GM19239 (cell line): Measurements from ENCODE around the gene KRT16.
"Not testable (repeated sequence)": the region's sequence is repeated elsewhere in the genome, so short reads cannot be mapped to it uniquely, and the experiment has no call there.

Source experiments
- DNase-seq: peaks from one replicate; pipeline ENCODE4 v3.0.0; 2011; ENCODE audit warnings: low spot score; ENCODE audit not compliant: insufficient read length
- FAIRE-seq: peaks from 2 replicates; lab custom pipeline; 2011; peaks lifted over from hg19 to GRCh38; lab: Jason Lieb, UNC

The KRT16 gene

DNA sequence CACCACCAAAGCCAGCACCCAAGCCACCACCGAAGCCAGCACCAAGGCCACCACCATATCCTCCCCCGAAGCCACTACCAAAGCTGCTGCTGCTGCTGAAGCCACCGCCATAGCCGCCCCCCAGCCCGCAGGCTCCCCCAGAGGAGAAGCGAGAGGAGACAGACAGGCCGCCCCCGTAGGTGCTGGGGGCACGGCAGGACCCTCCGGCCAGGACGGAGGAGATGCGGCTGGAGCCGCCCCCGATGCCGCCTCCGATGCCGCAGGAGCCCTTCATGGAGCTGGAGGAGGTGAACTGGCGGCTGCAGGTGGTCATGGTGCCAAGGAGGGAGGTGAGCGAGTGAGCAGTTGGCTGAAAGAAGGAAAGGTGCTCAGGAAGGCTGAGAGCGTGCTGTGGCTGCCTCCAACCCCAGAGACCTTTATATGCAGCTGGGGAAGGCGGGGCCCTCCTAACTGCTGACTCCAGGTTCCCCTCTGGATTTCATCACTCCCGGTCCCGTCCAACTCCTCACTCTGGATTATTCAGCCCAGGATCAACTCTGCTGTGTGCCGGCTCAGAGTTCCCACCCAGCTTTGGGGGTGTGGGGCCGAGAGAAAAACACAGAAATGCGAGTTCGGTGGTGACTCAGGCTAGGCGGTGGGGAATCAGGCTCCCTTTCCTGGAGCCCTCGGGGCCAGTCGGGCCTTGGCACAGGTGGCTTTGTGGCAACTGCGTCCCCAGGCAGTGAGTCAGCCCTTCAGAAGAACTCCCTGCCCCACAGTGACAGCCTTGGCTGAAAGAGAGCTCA lies at the start of gene KRT16:
KRT16 (minus strand) TSS at position 392 of the 785 bp plus-strand sequence; CDS start at position 313, 79 bp downstream.
- FAIRE-seq, DNase-seq: not testable (repeated sequence)

DNA sequence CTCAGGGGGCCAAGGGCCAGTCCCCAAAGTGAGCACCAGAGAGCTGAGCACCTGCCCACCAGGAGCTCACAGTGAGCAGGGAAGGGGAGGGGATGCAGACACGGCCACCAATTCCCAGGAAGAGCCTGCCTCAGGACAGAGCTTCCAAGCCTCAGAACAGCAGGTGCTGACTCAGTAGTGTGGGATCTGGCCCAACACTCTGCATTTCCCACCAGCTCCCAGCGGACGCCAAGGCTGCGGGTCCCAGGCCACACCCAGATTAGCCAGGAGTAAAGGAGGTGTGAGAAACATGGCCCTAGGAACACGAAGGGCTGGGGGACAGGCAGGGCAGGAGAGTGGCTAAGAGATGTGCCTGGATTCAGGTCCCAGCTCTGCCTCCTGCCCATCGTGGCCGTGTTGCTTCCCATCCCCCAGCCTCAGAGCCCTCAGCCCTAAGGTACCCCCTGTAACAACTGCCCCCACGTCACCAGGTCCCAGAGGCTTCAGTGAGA lies 47.7 kb upstream of the KRT16 start:
- FAIRE-seq (no peak), DNase-seq (no peak)

DNA sequence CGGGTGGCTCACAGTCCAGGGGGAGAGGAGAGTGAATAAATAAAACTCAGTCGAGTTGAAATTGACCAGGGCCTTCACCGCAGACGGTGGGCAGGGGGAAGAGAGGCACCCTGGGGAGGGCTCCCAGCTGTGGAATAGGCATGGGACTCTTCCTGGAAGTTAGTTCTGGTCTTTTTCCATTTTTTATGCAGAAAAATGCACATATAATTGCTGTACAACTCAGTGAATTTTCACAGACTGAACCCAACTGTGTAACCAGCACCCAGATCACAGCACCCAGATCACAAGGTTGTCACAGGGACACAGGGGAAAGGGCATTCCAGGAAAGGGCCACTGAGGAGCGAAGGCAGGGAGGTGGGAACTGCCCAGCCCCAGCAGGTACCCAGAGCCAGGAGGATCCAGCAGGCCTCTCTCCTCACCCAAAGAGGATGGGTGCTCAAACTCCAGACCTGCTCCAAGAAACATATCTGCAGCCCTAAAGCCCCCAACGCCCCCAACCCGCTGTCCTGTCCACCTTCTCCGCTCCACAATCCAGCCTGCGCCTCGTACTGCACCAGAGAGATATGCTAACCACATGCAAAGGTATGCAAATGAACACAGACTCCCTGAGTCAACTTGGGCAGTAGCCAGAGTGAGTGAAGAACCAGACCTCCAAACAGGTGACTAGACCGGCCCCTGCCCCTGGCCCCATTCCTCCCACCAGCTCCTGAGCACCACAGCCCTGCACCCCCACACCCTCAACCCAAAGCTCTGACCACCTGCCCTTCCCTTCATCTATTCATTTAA lies 47.1 kb upstream of the KRT16 start:
- DNase-seq = no peak
- no peak for FAIRE-seq

DNA sequence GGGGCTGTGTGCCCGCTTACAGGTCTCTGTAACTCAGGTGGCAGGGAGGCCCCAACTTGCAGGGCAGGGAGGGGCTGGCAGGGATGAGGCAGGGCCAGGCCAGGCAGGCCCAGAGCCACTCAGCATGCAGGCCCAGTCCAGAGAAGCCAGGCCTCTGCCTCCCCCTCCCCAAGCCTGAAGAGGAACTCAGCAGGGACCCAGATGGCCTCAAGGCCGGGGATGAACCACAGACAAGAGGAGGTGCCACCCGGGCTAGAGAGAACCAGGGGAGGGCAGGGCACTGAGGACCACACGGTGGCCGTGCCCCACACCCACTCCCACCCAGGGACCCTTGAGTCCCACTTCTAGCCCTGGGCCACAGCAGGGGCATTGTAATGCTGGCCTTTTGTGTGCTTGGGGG lies 46.3 kb upstream of the KRT16 start:
- FAIRE-seq (no peak), DNase-seq (no peak)

DNA sequence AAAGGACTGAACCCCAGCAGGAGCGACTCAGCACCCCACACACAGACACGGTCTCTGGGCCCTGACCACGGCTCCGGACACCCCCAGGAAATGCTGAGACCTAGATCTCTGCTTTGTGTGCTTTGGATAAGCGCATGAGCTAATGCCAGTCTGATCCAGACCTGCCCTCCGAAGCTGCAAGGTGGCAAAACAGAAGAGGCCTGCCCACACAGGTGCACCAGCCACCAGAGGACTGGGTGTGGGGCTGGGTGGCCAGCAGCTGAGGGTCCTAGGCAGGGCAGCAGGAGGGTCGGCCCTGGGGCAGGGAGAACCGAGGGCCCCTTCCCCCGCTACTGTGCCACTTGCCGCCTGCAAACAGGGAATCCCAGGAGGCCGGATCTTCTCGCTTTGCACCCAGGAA lies 45.4 kb upstream of the KRT16 start:
- FAIRE-seq = no peak
- DNase-seq = no peak

DNA sequence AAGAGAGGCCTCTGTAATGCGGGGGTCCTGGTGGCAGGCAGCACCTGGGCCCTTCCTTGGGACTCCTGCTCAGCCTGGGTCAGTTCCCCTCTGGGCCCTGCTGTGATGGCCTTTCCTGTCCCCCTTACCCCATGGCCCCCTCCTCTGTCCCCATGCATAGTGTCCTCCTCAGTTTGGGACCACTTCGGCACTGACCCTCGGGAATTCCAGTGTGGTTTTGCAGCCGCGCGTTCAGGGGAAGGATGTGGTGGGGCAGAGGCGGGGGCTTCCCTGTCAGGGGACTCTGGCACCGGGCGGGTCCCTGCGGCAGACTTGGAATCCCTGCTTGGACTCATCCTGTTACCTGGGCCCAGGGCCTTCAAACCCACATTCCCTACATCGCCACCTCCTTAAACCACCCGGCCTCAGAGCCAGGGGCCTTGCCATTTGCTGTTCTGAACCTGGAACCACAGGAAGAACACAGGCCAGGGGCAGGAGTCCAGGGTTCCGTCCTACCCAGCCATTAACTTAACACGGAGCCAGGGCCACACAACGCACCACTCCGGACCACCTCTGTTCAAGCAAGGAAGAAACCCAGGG lies 44.7 kb upstream of the KRT16 start:
- DNase-seq (no peak), FAIRE-seq (no peak)

DNA sequence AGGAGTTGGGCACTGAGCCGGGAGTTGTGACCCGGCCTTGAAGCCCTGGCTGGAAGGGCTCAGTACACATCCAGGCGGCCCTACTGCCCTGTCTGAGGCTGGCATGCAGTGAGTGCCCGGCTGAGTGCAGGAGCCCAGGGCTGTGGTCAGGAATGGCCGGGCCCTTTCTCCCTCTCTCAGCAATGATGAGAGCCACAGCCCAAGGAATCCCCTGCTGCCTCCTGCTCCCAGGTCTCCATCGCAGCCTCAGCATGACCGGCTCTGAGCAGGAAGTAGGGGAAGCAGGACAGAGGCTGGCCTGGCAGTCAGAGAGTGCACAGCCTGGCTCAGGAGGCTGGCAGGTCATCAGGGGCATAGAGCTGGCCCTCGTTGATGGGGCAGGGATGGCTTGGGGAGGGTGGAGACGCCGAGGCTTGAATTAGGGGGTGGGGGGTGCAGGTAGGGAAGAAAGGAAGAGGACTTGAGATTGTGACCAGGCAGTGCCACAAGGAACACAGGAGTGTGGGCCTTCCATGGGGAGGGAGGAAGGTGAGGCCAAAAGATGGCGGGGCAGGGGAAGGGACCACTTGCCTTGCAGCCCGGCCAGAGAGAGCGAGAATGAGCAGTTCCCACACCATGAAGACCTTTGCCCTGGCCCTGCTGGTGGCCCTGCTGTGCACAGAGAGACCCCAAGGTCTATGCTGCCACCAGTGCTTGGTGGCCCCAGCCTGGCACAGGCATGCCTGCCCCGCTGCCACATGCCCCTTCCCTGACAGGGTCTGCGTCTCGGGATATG lies 43.9 kb upstream of the KRT16 start:
- FAIRE-seq = no peak
- no peak for DNase-seq

DNA sequence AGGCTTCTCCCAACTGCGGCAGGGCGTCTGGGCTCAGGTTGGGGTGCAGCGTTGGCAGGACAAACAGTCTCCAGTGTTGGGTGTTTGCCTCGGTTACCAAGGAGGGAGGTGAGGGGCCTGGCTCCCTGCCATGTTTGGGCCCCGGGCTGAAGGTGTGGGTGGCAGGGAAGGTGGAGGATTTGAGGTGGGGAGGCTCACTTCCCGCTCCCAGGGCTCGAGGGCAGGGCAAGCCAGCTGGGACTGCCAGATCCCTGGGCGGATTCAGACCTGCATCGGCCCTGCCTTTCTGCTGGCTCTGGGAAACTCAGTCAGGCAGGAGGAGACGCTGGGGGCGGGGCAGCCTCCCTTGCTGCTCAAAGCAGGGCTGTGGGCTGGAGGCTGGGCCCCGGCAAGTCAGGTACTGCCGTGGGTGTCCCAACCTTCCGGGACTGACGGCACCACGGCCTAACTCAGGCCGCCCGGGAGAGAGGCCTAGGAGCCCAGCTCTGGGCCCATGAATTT lies 43.1 kb upstream of the KRT16 start:
- FAIRE-seq = no peak

DNA sequence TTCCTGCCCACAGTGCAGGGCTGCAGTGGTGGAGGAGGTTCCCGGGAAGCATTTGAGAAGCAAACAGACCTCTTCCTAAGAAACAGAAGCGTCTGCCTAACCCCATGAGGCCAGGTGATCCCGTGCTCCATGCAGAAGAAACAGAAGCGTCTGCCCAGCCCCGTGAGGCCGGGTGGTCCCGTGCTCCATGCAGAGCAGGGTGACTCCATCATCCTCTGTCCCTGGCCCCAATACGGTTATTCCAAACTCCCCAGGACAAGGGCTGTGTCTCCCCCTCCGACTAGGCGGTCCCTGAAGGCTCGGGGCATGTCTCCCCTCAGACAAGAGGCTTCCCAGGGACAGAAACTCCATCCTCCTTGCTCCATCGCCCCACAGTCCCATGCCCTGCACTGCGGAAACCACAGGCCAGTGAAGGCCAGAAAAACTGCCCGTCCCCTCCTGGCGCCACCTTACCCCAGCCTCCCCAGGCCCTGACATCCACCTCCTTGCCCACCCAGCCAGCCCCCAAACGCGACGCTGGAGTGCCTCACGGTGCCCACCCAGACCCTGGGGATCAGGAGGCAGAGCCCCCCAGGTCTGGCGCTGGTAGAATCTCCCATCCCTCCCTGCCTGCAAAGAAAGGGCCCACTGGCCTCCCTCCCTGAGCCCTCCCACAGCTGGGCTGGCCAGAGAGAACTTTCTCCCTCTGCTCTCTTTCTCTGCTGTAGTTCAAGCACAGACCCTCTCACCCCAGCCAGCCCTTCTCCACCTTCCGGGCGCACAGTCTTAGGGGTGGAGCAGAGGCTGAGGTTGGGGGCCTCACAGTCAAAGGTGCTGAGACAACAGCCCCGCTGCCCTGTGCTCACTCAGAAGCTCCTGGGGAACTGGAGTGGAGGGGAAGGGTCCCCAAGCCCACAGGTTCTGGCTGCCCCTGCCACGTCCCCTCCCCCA lies 42.4 kb upstream of the KRT16 start:
- no peak for FAIRE-seq

More for the DNA sequence above, 43.1 kb upstream of the KRT16 start:
- no peak for DNase-seq

DNA sequence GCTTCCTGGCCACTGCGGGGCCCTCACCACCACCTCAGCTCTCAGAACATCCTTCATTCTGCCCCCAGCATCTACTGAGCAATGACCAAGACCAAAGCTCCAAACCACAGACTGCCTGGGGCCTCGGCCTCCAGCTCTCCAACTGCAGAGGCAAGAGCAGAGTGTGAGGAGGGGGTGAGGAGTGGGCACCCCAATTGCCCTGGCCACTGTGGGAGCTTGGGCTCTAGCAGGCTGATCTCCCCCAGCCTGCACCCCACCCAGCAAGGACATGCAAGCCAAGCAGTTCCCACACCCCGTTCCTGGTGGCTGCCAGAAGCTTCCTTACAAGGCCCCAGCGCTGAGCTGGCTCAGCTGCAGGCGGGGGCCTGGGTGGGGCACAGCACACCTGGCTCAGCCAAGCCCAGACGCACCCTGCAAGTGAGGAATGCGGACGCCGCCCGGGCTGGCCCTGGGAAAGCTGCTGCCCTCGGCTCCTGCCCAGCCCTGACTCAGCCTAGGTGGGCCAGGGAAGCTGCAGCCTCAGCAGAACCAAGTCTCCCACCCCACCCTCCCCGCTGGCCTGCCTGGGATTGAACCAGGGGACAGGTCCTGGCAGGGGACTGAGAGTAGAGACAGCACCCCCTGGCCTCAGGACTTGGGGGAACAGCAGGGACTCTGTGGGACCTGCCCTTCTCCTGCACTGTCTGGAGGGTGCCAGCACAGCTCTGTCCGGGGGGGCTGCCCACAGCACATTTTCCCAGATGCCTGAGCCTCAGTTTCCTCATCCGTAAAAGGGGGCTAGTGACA lies 41.5 kb upstream of the KRT16 start:
- FAIRE-seq (no peak), DNase-seq (no peak)

More for the DNA sequence above, 42.4 kb upstream of the KRT16 start:
- no peak for DNase-seq

DNA sequence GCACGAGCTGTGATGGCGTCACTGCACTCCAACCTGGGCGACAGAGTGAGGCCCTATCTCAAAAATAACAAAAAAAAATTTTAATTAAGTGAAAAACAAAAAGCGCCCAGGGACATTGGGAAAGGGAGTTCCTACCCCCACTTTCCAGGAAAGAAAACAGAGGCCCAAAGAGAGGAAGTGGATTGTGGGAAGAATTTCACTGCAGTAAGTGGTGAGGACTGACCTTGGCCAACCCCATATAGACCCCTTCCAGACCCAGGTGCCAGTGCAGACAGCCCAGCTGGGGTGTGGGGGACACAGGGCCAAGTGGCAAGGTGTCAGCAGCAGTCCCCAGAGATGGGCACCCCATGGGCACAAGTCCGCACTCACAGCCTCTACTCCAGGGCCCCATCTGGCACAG lies 40.9 kb upstream of the KRT16 start:
- FAIRE-seq (no peak), DNase-seq (no peak)

DNA sequence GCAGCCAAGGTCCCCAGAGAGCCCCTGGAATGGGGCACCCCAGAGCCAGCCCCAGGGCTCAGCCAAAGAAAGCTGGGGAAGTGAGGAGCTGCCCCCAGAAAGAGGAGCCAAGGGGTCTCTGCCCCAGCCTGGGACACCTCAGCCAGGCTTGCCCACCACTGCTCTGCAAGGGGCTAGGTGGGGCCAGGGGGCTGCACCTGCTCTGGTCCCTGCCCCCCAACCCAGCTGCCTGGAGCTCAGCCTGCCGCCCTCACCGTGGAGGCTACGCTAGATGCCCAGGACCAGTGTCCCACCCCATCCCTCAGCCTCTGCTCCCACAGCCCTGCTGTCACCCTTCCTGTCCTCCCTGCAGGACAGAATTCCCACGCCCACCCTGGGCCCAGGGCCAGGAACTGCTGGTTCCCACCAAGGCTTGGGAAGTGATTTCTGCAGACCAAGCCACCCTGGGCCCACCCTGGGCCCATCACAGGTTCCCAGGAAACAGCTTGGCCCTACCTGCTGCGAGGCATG lies 39.9 kb upstream of the KRT16 start:
- FAIRE-seq (no peak), DNase-seq (no peak)

DNA sequence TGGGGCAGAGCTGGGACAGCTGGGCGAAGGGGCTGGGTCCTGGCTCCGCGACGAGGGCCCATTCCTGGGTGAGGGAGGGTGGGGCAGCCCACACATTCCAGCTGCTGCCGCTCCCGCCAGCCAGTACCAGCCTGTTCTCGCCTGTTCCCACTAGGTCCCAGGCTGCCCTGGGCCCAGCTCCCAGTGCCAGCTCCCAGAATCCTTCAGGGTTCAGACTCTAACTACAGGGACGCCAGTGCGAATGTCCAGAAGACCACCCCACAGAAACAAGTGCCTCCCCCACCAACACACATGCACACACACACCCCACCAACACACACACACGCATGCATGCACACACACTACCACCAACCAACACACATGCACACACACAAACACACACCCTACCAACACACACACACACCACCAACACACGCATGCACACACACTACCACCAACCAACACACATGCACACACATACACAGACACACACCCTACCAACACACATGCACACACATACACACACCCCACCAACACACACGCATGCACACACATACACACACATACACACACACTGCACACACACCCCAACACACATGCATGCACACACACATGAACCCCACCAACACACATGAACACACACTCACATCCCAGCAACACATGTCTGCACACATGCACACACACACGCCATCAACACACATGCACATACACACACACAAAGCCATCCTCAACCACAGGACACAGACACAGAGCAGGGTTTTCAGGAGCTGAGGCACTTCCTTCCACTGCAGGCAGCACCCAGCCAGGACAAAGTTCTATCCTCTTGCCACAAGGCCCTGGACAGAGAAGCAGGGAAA lies 39.3 kb upstream of the KRT16 start:
- FAIRE-seq (no peak), DNase-seq (no peak)

DNA sequence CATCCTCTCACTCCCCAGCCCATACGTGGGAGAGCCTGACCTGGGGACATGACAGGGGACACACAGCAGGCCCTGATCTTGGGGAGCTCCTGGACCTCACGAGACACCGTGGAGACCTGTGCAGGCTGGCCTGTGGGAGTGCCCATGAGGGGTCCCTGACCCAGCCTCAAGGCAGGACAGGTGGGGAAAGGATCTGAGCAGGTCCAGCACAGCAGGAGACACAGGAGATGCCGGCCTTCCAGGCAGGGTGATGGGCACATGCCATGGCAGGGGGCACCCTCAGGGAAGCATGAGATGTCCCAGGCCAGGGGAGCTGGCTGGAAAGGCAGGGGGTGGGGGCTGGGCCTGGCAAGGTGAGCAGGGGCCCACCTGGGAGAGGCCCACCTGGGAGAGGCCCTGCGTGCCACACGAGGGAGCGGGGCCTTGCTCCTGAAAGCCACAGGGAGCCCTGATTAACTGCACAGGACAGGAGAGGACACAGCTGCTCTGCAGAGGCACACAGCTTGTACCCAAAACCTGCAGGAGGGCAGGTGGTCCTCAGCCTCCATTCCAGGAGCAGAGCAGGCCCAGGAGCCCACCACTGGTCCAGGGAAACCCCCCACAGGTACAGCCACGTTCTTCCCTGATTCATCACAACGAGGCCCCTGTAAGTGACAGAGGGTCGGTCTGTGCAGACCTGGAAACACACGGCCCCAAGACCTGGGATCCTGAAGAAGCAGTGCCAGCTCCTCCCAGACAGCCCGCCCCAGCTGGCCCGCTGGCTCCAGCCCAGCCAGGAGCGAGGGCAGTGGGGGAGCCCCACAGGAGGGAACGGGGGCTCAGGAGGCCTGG lies 38.4 kb upstream of the KRT16 start:
- DNase-seq (no peak), FAIRE-seq (no peak)

DNA sequence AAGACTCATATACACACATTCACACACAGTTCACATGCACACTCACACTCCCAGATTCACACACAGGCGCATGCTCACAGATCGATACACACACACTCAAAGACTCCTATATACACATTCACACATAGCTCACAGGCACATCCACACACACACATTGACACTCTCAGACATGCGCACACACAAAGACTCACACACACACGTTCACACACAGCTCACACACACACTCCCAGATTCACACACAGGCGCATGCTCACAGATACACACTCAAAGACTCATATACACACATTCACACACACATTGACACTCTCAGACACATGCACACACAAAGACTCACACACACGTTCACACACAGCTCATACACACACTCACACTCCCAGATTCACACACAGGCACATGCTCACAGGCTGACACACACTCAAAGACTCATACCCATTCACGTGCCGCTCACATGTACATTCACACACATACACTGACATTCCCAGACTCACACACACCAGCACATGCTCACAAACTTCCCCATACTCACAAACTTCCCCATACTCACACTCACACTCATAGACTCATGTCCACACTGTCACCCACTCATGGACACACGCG lies 37.5 kb upstream of the KRT16 start:
- DNase-seq = no peak
- no peak for FAIRE-seq
